Gastroesophageal sphincter (tissue), 3 donors: ENCODE data around the gene CDH13.

Experiments used
- EP300 ChIP-seq: sonication (generic); formaldehyde crosslinking; IDR thresholded peaks from one replicate; pipeline ENCODE4 v1.6.1; 2017; ENCODE audit warnings: antibody characterized with exemption, mild to moderate bottlenecking
- POLR2A ChIP-seq, 2 donors: fragments of 450-650 bp; IDR thresholded peaks; one replicate each; pipeline ENCODE4 v1.6.1; 2017; ENCODE audit warnings: antibody characterized with exemption in 2 of 2, mild to moderate bottlenecking in 2 of 2, moderate library complexity in 1 of 2
- POLR2AphosphoS5 ChIP-seq: sonication (generic); formaldehyde crosslinking; IDR thresholded peaks from one replicate; pipeline ENCODE4 v1.6.1; 2017; ENCODE audit warnings: antibody characterized with exemption
- TF ChIP-seq, protein P1 (sequence below), 4 experiments: fragments of 200-600 bp in 2 of 4; fragments of 450-650 bp in 2 of 4; sonication (generic) in 1 of 4; IDR thresholded peaks; one replicate each; pipeline ENCODE4 v1.5.1; 2017 to 2019; ENCODE audit warnings: antibody characterized with exemption in 4 of 4, mild to moderate bottlenecking in 2 of 4, moderate library complexity in 2 of 4

DNA sequence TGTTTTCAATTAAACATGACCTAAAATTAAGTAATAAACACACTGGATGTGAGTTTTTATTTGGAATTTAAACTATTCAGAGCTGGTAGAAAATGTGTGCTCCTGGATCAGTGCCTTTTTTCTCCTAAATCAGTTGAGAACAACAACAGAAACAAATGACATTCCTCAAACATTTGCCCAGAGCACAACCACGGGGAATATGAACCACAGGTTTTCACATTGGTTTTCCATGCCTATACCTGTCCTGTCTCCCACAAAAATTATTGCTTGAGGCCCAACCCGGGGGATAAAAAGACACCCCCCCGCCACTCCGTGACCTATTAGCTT, 1187.9 kb downstream of the CDH13 start:
- TF ChIP-seq POLR2AphosphoS5 (no peak), POLR2A (IDR thresholded peaks at IDR 0.05) (no peak), EP300 (no peak)
- TF ChIP-seq, protein P1, sequence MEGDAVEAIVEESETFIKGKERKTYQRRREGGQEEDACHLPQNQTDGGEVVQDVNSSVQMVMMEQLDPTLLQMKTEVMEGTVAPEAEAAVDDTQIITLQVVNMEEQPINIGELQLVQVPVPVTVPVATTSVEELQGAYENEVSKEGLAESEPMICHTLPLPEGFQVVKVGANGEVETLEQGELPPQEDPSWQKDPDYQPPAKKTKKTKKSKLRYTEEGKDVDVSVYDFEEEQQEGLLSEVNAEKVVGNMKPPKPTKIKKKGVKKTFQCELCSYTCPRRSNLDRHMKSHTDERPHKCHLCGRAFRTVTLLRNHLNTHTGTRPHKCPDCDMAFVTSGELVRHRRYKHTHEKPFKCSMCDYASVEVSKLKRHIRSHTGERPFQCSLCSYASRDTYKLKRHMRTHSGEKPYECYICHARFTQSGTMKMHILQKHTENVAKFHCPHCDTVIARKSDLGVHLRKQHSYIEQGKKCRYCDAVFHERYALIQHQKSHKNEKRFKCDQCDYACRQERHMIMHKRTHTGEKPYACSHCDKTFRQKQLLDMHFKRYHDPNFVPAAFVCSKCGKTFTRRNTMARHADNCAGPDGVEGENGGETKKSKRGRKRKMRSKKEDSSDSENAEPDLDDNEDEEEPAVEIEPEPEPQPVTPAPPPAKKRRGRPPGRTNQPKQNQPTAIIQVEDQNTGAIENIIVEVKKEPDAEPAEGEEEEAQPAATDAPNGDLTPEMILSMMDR (IDR thresholded peaks at IDR 0.05): no peak
